Stimulated activated CD4-positive, alpha-beta T cell treated with anti-CD3 and anti-CD28 coated beads, TNF-alpha, amount 100 ng/mL, for 1 hour (primary cell): ENCODE results near the gene NAA60.

Experiments
- DNase-seq, 3 donors: peaks; one replicate each; pipeline ENCODE4 v3.0.0-alpha.2; 2020; ENCODE audit warnings: low read depth in 3 of 3, low spot score in 1 of 3

Gene NAA60

GRCh38 chr16:3536271-3536731 lies 92.8 kb downstream of the NAA60 start:
- no peak for DNase-seq
